Measurements from ENCODE around the gene GRAP2.

GRCh38 chr22:39907047-39907446 is 6.2 kb downstream of the GRAP2 start:
- TF ChIP-seq REST (IDR thresholded peaks at IDR 0.05; ENCODE audit: insufficient read depth in 1 of 2, low read depth in 2 of 2, low read length in 2 of 2): no peak
- TF ChIP-seq POLR2AphosphoS5 (IDR thresholded peaks at IDR 0.05; ENCODE audit: low read depth, low read length): no peak
- TF ChIP-seq FOXP2 (optimal IDR thresholded peaks at IDR 0.05; ENCODE audit: borderline replicate concordance, extremely low read depth, extremely low read length, insufficient read depth): no peak
